Measurements from ENCODE around the gene HNRNPU. TPM values are rescaled to one million over a fixed set of nuclear protein-coding genes. Genes with fewer than 3 reads are reported as not detected.
"Not testable (repeated sequence)": the region's sequence is repeated elsewhere in the genome, so short reads cannot be mapped to it uniquely, and the experiment has no call there.

Gene HNRNPU
- total and polyA plus RNA-seq, 11 donors = 85.6 to 218 (median 167) TPM

DNA sequence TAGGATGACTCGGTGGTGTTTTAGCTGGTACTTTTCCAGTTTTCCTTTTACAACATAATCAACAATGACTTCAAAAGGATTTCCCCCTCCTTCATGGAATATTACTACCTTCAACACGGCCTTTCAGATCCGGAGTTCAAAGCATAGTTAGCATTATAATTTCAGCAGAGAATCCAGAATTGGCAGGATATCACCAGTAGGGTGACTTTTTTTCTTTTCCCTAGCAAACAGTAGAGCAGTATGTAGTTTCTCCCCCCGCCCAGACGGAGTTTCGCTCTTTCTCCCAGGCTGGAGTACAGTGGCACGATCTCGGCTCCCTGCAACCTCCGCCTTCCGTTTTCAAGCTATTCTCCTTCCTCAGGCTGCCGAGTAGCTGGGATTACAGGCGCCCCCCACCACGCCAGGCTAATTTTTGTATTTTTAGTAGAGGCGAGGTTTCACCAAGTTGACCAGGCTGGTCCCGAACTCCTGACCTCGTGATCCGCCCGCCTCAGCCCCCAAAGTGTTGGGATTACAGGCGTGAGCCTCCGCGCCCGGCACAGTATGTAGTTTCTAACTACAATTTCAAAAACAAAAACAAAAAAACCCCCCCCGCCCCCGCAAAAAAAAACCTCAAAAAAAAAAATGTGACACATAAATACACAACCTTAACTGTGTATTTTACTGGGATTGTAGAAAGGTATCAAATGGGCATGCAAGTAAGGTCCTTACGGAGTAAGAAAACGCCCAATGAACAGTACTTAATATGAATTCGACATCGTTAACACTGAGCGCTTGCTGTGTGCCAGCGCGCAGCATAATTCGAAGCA, 30.4 kb downstream of the HNRNPU start:
- DNase-seq (peak; percentile 58 to 72 (median 64)), ATAC-seq (peak in 3 of 4 donors; percentile 31 to 50 (median 41))
- H3K36me3 ChIP-seq = peaks cover 0 to 13% (median 2%) of the 10 kb centered on the region in 9 donors
- H3K27me3 ChIP-seq = no peaks in the 10 kb centered on the region
- intact Hi-C loops (cut with DNase I) = loop anchor here in 9 of 10 donors (1.0 to 10.0 kb wide), 8 partner anchors 29 to 1579 kb away; partner anchors contain the start of genes HNRNPU (in 6 of the 9), CEP170 (in 1 of the 9) and SDCCAG8 (in 1 of the 9)
- peak overlapping the region; percentile 48 to 86 (median 78) for H3K4me3 ChIP-seq
- TF ChIP-seq, protein P1, sequence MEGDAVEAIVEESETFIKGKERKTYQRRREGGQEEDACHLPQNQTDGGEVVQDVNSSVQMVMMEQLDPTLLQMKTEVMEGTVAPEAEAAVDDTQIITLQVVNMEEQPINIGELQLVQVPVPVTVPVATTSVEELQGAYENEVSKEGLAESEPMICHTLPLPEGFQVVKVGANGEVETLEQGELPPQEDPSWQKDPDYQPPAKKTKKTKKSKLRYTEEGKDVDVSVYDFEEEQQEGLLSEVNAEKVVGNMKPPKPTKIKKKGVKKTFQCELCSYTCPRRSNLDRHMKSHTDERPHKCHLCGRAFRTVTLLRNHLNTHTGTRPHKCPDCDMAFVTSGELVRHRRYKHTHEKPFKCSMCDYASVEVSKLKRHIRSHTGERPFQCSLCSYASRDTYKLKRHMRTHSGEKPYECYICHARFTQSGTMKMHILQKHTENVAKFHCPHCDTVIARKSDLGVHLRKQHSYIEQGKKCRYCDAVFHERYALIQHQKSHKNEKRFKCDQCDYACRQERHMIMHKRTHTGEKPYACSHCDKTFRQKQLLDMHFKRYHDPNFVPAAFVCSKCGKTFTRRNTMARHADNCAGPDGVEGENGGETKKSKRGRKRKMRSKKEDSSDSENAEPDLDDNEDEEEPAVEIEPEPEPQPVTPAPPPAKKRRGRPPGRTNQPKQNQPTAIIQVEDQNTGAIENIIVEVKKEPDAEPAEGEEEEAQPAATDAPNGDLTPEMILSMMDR (IDR thresholded peaks at IDR 0.05) = peak in 6 of 12 donors; percentile 10 to 42 (median 24)
- no peak for TF ChIP-seq POLR2A (IDR thresholded peaks at IDR 0.05)
- H3K9me3 ChIP-seq = no peaks in the 10 kb centered on the region
- WGBS, 4 donors = 3 to 13% (median 8%) methylated on average over 32 of the region's 32 CpGs
- peaks cover 0 to 38% (median 20%) of the 10 kb centered on the region in 12 donors for H3K4me1 ChIP-seq
- peak overlapping the region; percentile 96 to 100 (median 98) for H3K27ac ChIP-seq

DNA sequence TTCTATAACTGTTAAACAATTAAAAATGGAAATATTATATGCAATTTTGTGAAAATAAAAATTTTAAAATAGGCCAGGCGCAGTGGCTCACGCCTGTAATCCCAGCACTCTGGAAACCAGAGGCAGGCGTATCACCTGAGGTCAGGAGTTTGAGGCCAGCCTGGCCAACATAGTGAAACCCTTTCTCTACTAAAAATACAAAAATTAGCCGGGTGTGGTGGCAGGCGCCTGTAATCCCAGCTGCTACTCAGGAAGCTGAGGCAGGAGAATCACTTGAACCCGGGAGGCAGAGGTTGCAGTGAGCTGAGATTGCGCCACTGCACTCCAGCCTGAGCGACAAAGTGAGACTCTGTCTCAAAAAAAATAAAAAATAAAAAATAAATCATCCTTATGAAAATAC, 31.1 kb downstream of the HNRNPU start:
- H3K27me3 ChIP-seq, ATAC-seq, DNase-seq, H3K9me3 ChIP-seq, H3K36me3 ChIP-seq: not testable (repeated sequence)
- intact Hi-C loops (cut with DNase I) = loop anchor here in 8 of 10 donors (2.0 to 10.0 kb wide), 4 partner anchors 36 to 1578 kb away; partner anchors contain the start of genes CEP170 (in 1 of the 8) and SDCCAG8 (in 1 of the 8)
- peaks cover 0 to 31% (median 18%) of the 10 kb centered on the region in 12 donors for H3K4me1 ChIP-seq
- peak overlapping the region in 11 of 12 donors; percentile 54 to 86 (median 78) for H3K4me3 ChIP-seq
- peak overlapping the region; percentile 96 to 100 (median 98) for H3K27ac ChIP-seq
- WGBS, 4 donors = 47 to 61% (median 54%) methylated on average over 8 of the region's 8 CpGs

DNA sequence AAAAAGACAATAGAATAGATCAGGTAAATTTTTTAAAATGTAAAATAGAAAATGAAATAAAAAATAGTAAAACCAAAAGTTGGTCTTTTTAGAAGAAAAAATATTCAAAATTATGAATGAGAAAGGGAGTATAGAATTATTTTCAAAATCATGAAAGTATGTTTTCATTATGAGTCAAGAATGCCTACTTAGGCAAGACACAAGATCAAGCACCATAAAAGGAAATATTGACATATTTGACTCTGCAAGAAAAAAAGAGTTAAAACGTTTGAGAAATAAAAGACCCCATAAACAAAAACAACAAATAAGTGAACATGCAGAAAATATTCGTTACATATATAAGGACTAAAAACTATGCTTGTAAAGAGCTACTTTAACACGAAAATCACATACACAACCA, 33.7 kb downstream of the HNRNPU start:
- no peaks in the 10 kb centered on the region for H3K9me3 ChIP-seq
- H3K36me3 ChIP-seq = no peaks in the 10 kb centered on the region
- DNase-seq (no peak), ATAC-seq (no peak)
- 81 to 87% (median 85%) methylated on average over 3 of the region's 3 CpGs for WGBS, 4 donors
- intact Hi-C loops (cut with DNase I) = loop anchor here in 8 of 10 donors (10.0 kb wide), 3 partner anchors 144 to 1576 kb away; partner anchors contain the start of genes CEP170 (in 1 of the 8) and SDCCAG8 (in 1 of the 8)
- no peak overlapping the region for H3K4me3 ChIP-seq
- no peaks in the 10 kb centered on the region for H3K27me3 ChIP-seq
- H3K27ac ChIP-seq = no peak overlapping the region
- peaks cover 0 to 9% (median 3%) of the 10 kb centered on the region in 12 donors for H3K4me1 ChIP-seq
- TF ChIP-seq, protein P1 (IDR thresholded peaks at IDR 0.05) = no peak
- no peak for TF ChIP-seq POLR2A (IDR thresholded peaks at IDR 0.05)

DNA sequence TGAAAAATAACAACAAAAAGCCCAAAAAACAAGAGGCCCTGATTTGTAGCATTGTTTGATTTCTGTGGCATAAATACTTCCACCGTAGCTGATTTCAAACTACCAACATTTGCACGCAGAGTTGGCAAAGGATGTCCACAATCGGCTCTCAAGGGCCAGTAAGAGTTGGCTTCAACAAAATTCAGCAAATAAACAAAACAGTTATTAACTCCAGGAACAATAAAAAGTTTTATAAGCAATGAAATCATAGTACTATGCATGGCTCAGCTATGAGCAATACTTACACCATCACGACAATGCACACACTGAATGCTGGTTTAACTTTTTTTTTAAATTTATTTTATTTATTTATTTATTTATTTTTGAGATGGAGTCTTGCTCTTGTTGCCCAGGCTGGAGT, 37.6 kb downstream of the HNRNPU start:
- Histone ChIP-seq H3K9me3 (no peaks in the 10 kb centered on the region), H3K4me1 (no peaks in the 10 kb centered on the region), H3K27me3 (no peaks in the 10 kb centered on the region), H3K27ac (no peak overlapping the region), H3K36me3 (no peaks in the 10 kb centered on the region), H3K4me3 (no peak overlapping the region)
- no peak for ATAC-seq
- WGBS, 4 donors = 89 to 96% (median 94%) methylated on average over 4 of the region's 4 CpGs
- no peak for TF ChIP-seq POLR2A (IDR thresholded peaks at IDR 0.05)
- TF ChIP-seq, protein P1 (IDR thresholded peaks at IDR 0.05) = no peak
- intact Hi-C loops (cut with DNase I) = no loop called here
- DNase-seq = no peak
